H1 (cell line): ENCODE measurements around the gene PSMD12. TPM values are rescaled to one million over a fixed set of nuclear protein-coding genes. Genes with fewer than 3 reads are reported as not detected.

Experiments used
- EZH2 ChIP-seq: fragments of 200-600 bp; sonication (generic); IDR thresholded peaks from 2 replicates; pipeline ENCODE4 v1.7.1; 2012; ENCODE audit warnings: low read depth, mild to moderate bottlenecking, moderate library complexity, low read length, inconsistent platforms; ENCODE audit not compliant: severe bottlenecking
- HDAC2 ChIP-seq, 2 experiments: fragments of 300-600 bp in 1 of 2; sonication (generic) in 1 of 2; IDR thresholded peaks; 2 replicates each; pipeline ENCODE4 v1.6.1; 2011 to 2012; ENCODE audit warnings: low read depth in 2 of 2, low read length in 2 of 2, mild to moderate bottlenecking in 2 of 2, moderate library complexity in 2 of 2, borderline replicate concordance in 1 of 2, inconsistent platforms in 1 of 2
- RBBP5 ChIP-seq: IDR thresholded peaks from 2 replicates; pipeline ENCODE4 v1.7.1; 2012; ENCODE audit warnings: low read depth, mild to moderate bottlenecking, inconsistent platforms, low read length, moderate library complexity, borderline replicate concordance
- SUZ12 ChIP-seq: fragments of 200-600 bp; sonication (generic); IDR thresholded peaks from 2 replicates; pipeline ENCODE4 v1.6.1; 2012; ENCODE audit warnings: mild to moderate bottlenecking, inconsistent platforms, low read length, moderate library complexity, mixed read lengths
- polyA plus RNA-seq, 7 experiments: library from polyadenylated mRNA; depleted of rRNA in 3 of 7; stranded (reverse) in 5 of 7; unstranded in 2 of 7; fragments of >200 nt in 5 of 7; fragments of 200-250 nt in 2 of 7; gene quantifications; 1 replicate in 5 of 7; 2 replicates in 1 of 7; 4 replicates in 1 of 7; pipeline versions ENCODE4 v1.2.1 to v1.2.3, GENCODE V29; 2011 to 2013; ENCODE audit warnings: missing spikeins in 2 of 7, mixed read lengths in 2 of 7
- total RNA-seq: library from RNA; stranded (reverse); fragmentation: NEBNext Ultra II Directional; extraction: Animal tissue kit (Norgen Biotek cat#: 25700); gene quantifications from 2 replicates; pipeline ENCODE4 v1.2.1, GENCODE V29; 2021

Gene PSMD12
- total and polyA plus RNA-seq, 2 of the 8 experiments (the other 6 are each of a cell fraction or from before 2014, with no cell fraction given), result 14.0 to 82.4 TPM

- TF ChIP-seq SUZ12 (no peak), HDAC2 (IDR thresholded peaks at IDR 0.05; ENCODE audit: borderline replicate concordance in 1 of 2, low read depth in 2 of 2, low read length in 2 of 2) (no peak), EZH2 (no peak), RBBP5 (no peak)
These were observed 7.8 kb downstream of the PSMD12 start (continued) for GRCh38 chr17:67358612-67359011.
